Measurements from ENCODE around the gene DLG5. TPM values are rescaled to one million over a fixed set of nuclear protein-coding genes. Genes with fewer than 3 reads are reported as not detected.

The DLG5 gene
- 52.6 TPM for total RNA-seq

GRCh38 chr10:77926566-77927401 lies at the start of gene DLG5:
TSS of gene DLG5 (minus strand) at chr10:77926755. CDS start at chr10:77926520, 235 bp downstream.
- DNase-seq (ENCODE audit: low spot score), result peak; percentile 62

- DNase-seq (ENCODE audit: low spot score), result no peak
These were observed 48.6 kb upstream of the DLG5 start for GRCh38 chr10:77975086-77975666.

- peak; percentile 41 for DNase-seq (ENCODE audit: low spot score)
These were observed 48.0 kb upstream of the DLG5 start for GRCh38 chr10:77974396-77975074.

GRCh38 chr10:77973276-77973675 lies 46.7 kb upstream of the DLG5 start:
- DNase-seq (ENCODE audit: low spot score), result no peak

DNA sequence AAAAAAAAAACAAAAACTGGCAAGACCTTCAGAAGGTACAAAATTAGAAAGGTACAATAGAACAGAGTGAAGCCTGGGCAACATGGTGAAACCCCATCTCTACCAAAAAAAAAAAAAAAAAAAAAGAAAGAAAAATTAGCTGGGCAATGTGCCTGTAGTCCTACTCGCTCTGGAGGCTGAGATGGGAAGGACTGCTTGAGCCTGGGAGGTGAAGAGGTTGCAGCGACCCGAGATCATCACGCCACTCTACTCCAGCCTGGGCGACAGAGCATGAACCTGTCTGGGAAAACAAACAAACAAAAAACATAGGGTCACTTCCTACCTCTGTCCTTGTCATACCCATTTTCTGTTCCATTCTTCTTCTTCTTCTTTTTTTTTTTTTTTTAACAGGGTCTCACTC lies 45.6 kb upstream of the DLG5 start:
- DNase-seq (ENCODE audit: low spot score), result no peak

GRCh38 chr10:77971804-77972144 lies 45.2 kb upstream of the DLG5 start:
- DNase-seq (ENCODE audit: low spot score), result no peak

- DNase-seq (ENCODE audit: low spot score), result peak; percentile 81
These were observed 44.6 kb upstream of the DLG5 start for GRCh38 chr10:77970869-77971803.

GRCh38 chr10:77969114-77969513 lies 42.6 kb upstream of the DLG5 start:
- DNase-seq (ENCODE audit: low spot score), result no peak

DNA sequence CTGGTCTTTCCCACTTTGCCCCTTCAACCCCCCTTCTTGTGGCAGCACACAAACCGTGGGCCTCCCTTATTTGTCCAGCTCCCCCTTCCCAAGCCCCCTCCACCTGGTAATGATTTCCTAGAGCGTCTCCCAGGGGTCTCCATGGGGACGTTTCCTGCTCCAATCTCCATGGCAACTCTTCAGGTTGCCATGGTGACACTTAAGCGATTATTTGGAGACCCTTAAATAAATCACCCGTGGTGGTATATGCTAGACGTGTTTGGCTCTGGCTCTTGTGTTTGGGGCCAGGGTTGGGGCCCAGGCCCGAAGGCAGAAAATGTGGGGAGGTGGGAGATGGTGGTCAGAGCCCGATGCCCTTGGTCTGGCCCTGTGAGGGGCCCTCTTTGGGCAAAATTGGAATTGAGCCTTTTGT lies 41.1 kb upstream of the DLG5 start:
- no peak for DNase-seq (ENCODE audit: low spot score)

- no peak for DNase-seq (ENCODE audit: low spot score)
These were observed 38.7 kb upstream of the DLG5 start for GRCh38 chr10:77965294-77965693.

DNA sequence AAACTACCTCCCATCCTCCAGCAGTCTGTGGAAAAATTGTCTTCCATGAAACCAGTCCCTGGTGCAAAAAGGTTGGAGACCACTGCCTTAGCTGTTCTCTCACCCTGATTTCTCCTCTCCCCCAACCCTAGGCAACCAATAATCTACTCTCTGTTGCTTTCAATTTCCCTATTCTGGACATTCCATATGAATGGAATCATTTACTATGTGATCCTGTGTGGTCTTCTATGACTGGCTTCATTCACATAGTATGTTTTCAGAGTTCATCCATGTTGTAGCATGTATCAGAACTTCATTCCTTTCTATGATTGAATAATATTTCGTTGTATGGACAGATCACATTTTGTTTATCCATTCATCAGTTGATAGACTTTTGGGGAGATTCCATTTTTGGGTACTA lies 38.3 kb upstream of the DLG5 start:
- no peak for DNase-seq (ENCODE audit: low spot score)

- DNase-seq (ENCODE audit: low spot score), result no peak
These were observed 37.3 kb upstream of the DLG5 start for GRCh38 chr10:77963901-77964300.

- no peak for DNase-seq (ENCODE audit: low spot score)
These were observed 36.0 kb upstream of the DLG5 start for GRCh38 chr10:77962350-77963146.

- DNase-seq (ENCODE audit: low spot score), result no peak
These were observed 35.1 kb upstream of the DLG5 start for GRCh38 chr10:77961668-77962067.

DNA sequence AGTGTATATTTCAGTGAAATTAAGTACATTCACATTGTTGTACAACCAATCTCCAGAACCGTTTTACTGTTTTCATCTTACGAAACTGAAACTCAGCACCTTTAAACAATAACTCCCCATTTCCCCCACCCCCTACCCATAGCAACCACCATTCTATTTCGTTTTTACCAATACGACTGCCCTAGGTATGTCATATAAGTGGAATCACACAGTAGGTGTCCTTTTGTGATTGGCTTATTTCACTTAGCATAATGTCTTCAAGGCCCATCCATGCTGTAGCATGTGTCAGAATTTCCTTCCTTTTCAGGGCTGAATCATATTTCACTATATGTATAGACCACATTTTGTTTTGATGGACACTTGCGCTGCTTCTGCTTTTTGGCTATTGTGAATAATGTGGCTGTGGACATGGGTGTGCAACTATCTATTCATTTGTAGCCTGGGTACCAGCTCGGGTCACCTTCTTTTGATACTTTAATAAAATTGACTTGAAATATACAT lies 34.3 kb upstream of the DLG5 start:
- DNase-seq (ENCODE audit: low spot score), result no peak

DNA sequence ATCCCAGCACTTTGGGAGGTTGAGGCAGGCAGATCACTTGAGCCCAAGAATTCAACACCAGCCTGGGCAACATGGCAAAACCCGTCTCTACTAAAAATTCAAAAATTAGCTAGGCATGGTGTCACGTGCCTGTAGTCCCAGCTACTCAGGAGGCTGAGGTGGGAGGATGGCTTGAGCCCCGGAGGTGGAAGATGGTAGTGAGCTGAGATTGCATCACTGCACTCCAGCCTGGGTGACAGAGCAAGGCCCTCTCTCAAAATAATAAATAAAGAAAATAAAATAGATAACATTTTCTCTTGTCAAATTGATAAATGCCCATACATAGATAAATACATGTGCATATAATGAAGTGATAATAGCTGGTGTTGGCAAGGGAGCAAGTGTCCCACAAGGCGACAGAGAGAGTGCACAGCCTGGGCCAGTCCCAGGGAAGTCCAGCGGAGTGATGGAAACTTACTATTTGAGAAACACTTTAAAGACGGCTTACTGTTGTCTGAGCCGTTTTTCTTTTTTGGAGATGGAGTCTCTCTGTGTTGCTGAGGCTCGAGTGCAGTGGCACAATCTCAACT lies 33.4 kb upstream of the DLG5 start:
- no peak for DNase-seq (ENCODE audit: low spot score)

- no peak for DNase-seq (ENCODE audit: low spot score)
These were observed 32.8 kb upstream of the DLG5 start for GRCh38 chr10:77959384-77959783.

DNA sequence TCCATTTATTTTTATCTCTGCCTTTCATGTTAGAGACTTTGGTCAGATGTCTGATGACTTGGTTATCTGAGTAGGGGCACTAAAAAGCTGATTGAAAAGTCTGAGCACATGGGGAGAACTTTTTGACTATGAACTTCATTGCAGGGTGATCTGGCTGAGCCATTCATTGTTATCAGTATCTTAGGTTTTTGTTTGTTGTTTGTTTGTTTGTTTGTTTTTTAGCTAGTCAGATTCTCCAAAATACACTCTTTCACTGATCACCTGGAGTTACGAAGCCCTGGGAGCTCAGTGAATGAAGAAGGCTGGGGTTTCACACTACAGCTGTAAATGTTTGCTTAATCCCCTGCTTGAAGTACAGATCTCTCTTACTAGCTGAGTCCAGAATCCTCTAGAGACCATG lies 28.6 kb upstream of the DLG5 start:
- DNase-seq (ENCODE audit: low spot score), result no peak

- DNase-seq (ENCODE audit: low spot score), result no peak
These were observed 22.6 kb upstream of the DLG5 start for GRCh38 chr10:77949167-77949566.

- DNase-seq (ENCODE audit: low spot score), result no peak
These were observed 19.5 kb upstream of the DLG5 start for GRCh38 chr10:77946084-77946483.

GRCh38 chr10:77944519-77944918 lies 18.0 kb upstream of the DLG5 start:
- DNase-seq (ENCODE audit: low spot score), result no peak
